SK-N-SH (cell line): Measurements from ENCODE around the gene PPL. TPM values are rescaled to one million over a fixed set of nuclear protein-coding genes. Genes with fewer than 3 reads are reported as not detected.

ENCODE experiments used
- CTCF ChIA-PET: fragments of 300-600, 350-600 bp; formaldehyde crosslinking; extraction: SDS; loops from one replicate; lab custom pipeline; 2021; lab: Yijun Ruan, JAX
- POLR2A ChIA-PET: fragments of 350-600 bp; sonication (Branson Sonifier 250); formaldehyde crosslinking; extraction: SDS; loops from one replicate; lab custom pipeline; 2020; ENCODE audit warnings: antibody characterized with exemption, inconsistent platforms; lab: Yijun Ruan, JAX
- DNase-seq: peaks from one replicate; pipeline ENCODE4 v3.0.0; 2012
- H2AFZ ChIP-seq: fragments of 200-600 bp; sonication (generic); 2 replicates; pipeline ENCODE4 v1.8.1; 2016; ENCODE audit warnings: antibody characterized with exemption, mild to moderate bottlenecking, low read depth
- H3F3A ChIP-seq: fragments of 200-600 bp; sonication (generic); replicated peaks from 2 replicates; pipeline ENCODE3; 2016; ENCODE audit warnings: antibody characterized with exemption, mild to moderate bottlenecking; ENCODE audit not compliant: insufficient read depth
- H3K27ac ChIP-seq, 2 experiments: fragments of 200-500 bp in 1 of 2; fragments of 200-600 bp in 1 of 2; sonication (Bioruptor generic) in 1 of 2; sonication (generic), shearing (Covaris generic) in 1 of 2; 2 replicates each; pipeline versions ENCODE4 v1.5.1 to v1.6.1; 2014 to 2016; ENCODE audit warnings: low read depth in 2 of 2, inconsistent platforms in 1 of 2, low read length in 1 of 2, mild to moderate bottlenecking in 1 of 2, mixed read lengths in 1 of 2
- H3K27me3 ChIP-seq: fragments of 200-600 bp; sonication (generic), shearing (Covaris generic); 2 replicates; pipeline ENCODE4 v1.6.1; 2016; ENCODE audit warnings: mixed run types; ENCODE audit not compliant: insufficient read depth
- H3K36me3 ChIP-seq, 2 experiments: fragments of 200-500 bp in 1 of 2; fragments of 200-600 bp in 1 of 2; sonication (Bioruptor generic) in 1 of 2; sonication (generic) in 1 of 2; replicated peaks in 1 of 2; 2 replicates each; pipeline versions ENCODE3 to v1.5.1; 2014 to 2016; ENCODE audit warnings: low read length in 1 of 2, mild to moderate bottlenecking in 1 of 2; ENCODE audit not compliant: insufficient read depth in 2 of 2, control insufficient read depth in 1 of 2
- H3K4me1 ChIP-seq, 2 experiments: fragments of 200-500 bp in 1 of 2; fragments of 200-600 bp in 1 of 2; sonication (Bioruptor generic) in 1 of 2; sonication (generic), shearing (Covaris generic) in 1 of 2; 2 replicates each; pipeline versions ENCODE4 v1.5.1 to v1.6.1; 2014 to 2016; ENCODE audit warnings: low read depth in 1 of 2, low read length in 1 of 2, mixed run types in 1 of 2; ENCODE audit not compliant: insufficient read depth in 2 of 2, control insufficient read depth in 1 of 2
- H3K4me2 ChIP-seq: fragments of 200-600 bp; sonication (generic), shearing (Covaris generic); 2 replicates; pipeline ENCODE4 v1.6.1; 2017; ENCODE audit warnings: mixed run types
- H3K4me3 ChIP-seq, 2 experiments: fragments of 200-500 bp in 1 of 2; fragments of 200-600 bp in 1 of 2; sonication (Bioruptor generic) in 1 of 2; sonication (generic), shearing (Covaris generic) in 1 of 2; 2 replicates each; pipeline versions ENCODE4 v1.5.1 to v1.8.1; 2014 to 2016; ENCODE audit warnings: low read depth in 2 of 2, inconsistent platforms in 1 of 2, low read length in 1 of 2, mild to moderate bottlenecking in 1 of 2, mixed read lengths in 1 of 2, moderate library complexity in 1 of 2
- H3K79me2 ChIP-seq: fragments of 200-600 bp; sonication (generic); 2 replicates; pipeline ENCODE4 v1.8.1; 2017; ENCODE audit warnings: mild to moderate bottlenecking; ENCODE audit not compliant: insufficient read depth
- H3K9ac ChIP-seq: fragments of 200-600 bp; sonication (generic); 2 replicates; pipeline ENCODE4 v1.6.1; 2017; ENCODE audit warnings: mixed run types
- H3K9me2 ChIP-seq: fragments of 200-600 bp; sonication (generic); 2 replicates; pipeline ENCODE4 v1.6.1; 2017; ENCODE audit warnings: mixed run types
- H3K9me3 ChIP-seq: fragments of 200-600 bp; sonication (generic); 2 replicates; pipeline ENCODE4 v1.6.1; 2017; ENCODE audit warnings: mixed run types, mild to moderate bottlenecking, moderate library complexity
- H4K20me1 ChIP-seq: fragments of 200-600 bp; sonication (generic); 2 replicates; pipeline ENCODE4 v1.6.1; 2017; ENCODE audit warnings: mild to moderate bottlenecking, mixed run types; ENCODE audit not compliant: insufficient read depth
- ELF1 ChIP-seq: IDR thresholded peaks from 2 replicates; pipeline ENCODE4 v1.4.0; 2012
- EZH2phosphoT487 ChIP-seq: fragments of 200-600 bp; sonication (generic); IDR thresholded peaks from 2 replicates; pipeline ENCODE4 v1.6.1; 2017; ENCODE audit warnings: low read depth, mixed run types, mild to moderate bottlenecking, antibody characterized with exemption, moderate library complexity, borderline replicate concordance
- FOXM1 ChIP-seq: IDR thresholded peaks from 2 replicates; pipeline ENCODE4 v1.4.0; 2012; ENCODE audit warnings: low read depth, mild to moderate bottlenecking
- MAX ChIP-seq: IDR thresholded peaks from 2 replicates; pipeline ENCODE4 v1.4.0; 2012; ENCODE audit warnings: low read depth
- RAD21 ChIP-seq: IDR thresholded peaks from 2 replicates; pipeline ENCODE4 v1.6.1; 2012; ENCODE audit warnings: mild to moderate bottlenecking, low read length
- SMC3 ChIP-seq: IDR thresholded peaks from 2 replicates; pipeline ENCODE4 v1.6.1; 2012; ENCODE audit warnings: low read depth, low read length, improper control_type of control experiment
- TAF1 ChIP-seq: IDR thresholded peaks from 2 replicates; pipeline ENCODE4 v1.6.1; 2012; ENCODE audit warnings: low read depth, mild to moderate bottlenecking, low read length, moderate library complexity, borderline replicate concordance
- TCF12 ChIP-seq: IDR thresholded peaks from 2 replicates; pipeline ENCODE4 v1.4.0; 2012
- TEAD4 ChIP-seq: IDR thresholded peaks from 2 replicates; pipeline ENCODE4 v1.4.0; 2012; ENCODE audit warnings: mild to moderate bottlenecking, borderline replicate concordance; ENCODE audit not compliant: insufficient read depth
- USF2 ChIP-seq: fragments of 150-350 bp; IDR thresholded peaks from 2 replicates; pipeline ENCODE4 v1.6.1; 2017; ENCODE audit warnings: antibody characterized with exemption, low read length, low read depth, borderline replicate concordance
- ZBTB33 ChIP-seq: IDR thresholded peaks from 2 replicates; pipeline ENCODE4 v1.4.0; 2012; ENCODE audit warnings: low read depth, borderline replicate concordance
- WGBS: methylation state at CpG from one replicate; pipeline ENCODE4 v1.1.6; 2017; ENCODE audit warnings: low lambda C conversion rate; 5-methylcytosine and 5-hydroxymethylcytosine counted together
- polyA plus RNA-seq, 3 experiments: library from polyadenylated mRNA; depleted of rRNA; stranded (reverse); fragments of >200 nt; gene quantifications; 2 replicates each; pipeline ENCODE4 v1.2.3, GENCODE V29; 2012
- TF ChIP-seq, protein P1 (sequence below): IDR thresholded peaks from 2 replicates; pipeline ENCODE4 v1.4.0; 2012; ENCODE audit warnings: low read depth, borderline replicate concordance
- TF ChIP-seq, protein P2 (sequence below): fragments of 200-600 bp; sonication (generic); IDR thresholded peaks from 2 replicates; pipeline ENCODE4 v1.6.1; 2017; ENCODE audit warnings: antibody characterized with exemption, mild to moderate bottlenecking, moderate library complexity

Gene PPL
- polyA plus RNA-seq, 1 of the 3 experiments (the other 2 are of a cell fraction), result 24.6 TPM

DNA sequence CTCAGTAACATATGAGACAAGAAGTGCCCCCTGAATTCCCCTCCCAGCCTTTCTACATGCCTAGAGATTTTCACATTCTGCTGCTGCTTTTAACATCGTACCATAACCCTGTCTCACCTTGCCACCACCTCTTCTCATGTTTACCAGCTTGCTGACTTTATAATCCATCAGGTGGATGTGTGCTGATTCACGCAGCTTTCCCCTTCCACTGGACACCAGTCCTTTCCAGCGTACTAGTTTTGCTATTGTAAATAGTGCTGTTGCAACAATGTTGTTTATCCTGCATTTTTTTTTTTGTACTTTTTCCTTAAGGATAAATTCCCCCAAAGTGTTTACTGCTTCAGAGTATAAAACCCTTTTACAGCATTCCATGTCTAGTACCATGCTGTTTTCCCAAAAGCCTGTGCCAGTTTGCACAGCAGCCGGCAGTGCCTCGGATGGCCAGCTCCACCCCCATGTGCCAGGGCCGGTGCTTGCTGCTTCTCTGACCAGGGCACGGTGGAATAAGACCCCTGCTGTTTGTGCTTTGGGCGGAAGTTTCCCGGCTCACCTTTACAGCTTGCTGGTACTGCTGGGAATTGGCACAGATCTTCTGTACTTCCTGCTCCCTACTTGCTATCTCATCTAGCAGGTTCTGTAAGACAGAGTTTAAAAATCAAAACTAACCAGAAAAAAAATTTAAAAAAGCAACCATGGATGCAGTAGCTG, 48.4 kb downstream of the PPL start:
- ChIA-PET POLR2A (no interaction called here), CTCF (no interaction called here)
- Histone ChIP-seq H3K36me3 (peaks cover 4 to 66% of the 10 kb centered on the region in 2 experiments), H2AFZ (no peak overlapping the region), H3K9ac (no peak overlapping the region), H3K4me1 (peaks cover 0 to under 1% of the 10 kb centered on the region in 2 experiments; a peak in 1 of 4 replicates), H3K4me2 (no peak overlapping the region), H3F3A (no peaks in the 10 kb centered on the region), H3K27me3 (no peaks in the 10 kb centered on the region), H3K9me3 (no peaks in the 10 kb centered on the region), H3K9me2 (no peaks in the 10 kb centered on the region), H3K79me2 (no peaks in the 10 kb centered on the region), H4K20me1 (peaks cover 4% of the 10 kb centered on the region; the same call in 1 of the 2 replicates), H3K27ac (no peak overlapping the region), H3K4me3 (no peak overlapping the region)
- TF ChIP-seq USF2, result no peak
- TF ChIP-seq FOXM1, result no peak
- TF ChIP-seq TAF1, result no peak
- no peak for TF ChIP-seq TEAD4
- no peak for TF ChIP-seq MAX
- TF ChIP-seq TCF12, result no peak
- TF ChIP-seq ELF1, result no peak
- TF ChIP-seq, protein P1, sequence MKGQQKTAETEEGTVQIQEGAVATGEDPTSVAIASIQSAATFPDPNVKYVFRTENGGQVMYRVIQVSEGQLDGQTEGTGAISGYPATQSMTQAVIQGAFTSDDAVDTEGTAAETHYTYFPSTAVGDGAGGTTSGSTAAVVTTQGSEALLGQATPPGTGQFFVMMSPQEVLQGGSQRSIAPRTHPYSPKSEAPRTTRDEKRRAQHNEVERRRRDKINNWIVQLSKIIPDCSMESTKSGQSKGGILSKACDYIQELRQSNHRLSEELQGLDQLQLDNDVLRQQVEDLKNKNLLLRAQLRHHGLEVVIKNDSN, result no peak
- TF ChIP-seq EZH2phosphoT487, result no peak
- TF ChIP-seq SMC3, result no peak
- TF ChIP-seq ZBTB33, result no peak
- TF ChIP-seq RAD21, result no peak
- TF ChIP-seq, protein P2, sequence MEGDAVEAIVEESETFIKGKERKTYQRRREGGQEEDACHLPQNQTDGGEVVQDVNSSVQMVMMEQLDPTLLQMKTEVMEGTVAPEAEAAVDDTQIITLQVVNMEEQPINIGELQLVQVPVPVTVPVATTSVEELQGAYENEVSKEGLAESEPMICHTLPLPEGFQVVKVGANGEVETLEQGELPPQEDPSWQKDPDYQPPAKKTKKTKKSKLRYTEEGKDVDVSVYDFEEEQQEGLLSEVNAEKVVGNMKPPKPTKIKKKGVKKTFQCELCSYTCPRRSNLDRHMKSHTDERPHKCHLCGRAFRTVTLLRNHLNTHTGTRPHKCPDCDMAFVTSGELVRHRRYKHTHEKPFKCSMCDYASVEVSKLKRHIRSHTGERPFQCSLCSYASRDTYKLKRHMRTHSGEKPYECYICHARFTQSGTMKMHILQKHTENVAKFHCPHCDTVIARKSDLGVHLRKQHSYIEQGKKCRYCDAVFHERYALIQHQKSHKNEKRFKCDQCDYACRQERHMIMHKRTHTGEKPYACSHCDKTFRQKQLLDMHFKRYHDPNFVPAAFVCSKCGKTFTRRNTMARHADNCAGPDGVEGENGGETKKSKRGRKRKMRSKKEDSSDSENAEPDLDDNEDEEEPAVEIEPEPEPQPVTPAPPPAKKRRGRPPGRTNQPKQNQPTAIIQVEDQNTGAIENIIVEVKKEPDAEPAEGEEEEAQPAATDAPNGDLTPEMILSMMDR, result no peak
- DNase-seq, result no peak
- WGBS, result 97% methylated on average over 9 of the region's 9 CpGs
